HG02943 (cell line): ENCODE data around the gene TES.

Experiments
- ATAC-seq: cut with Tn5 transposase; IDR thresholded peaks from one replicate; pipeline ENCODE4 v1.9.1; 2021; ENCODE audit warnings: mild to moderate bottlenecking, low read depth, moderate library complexity; ENCODE audit not compliant: unreplicated experiment

Gene TES

DNA sequence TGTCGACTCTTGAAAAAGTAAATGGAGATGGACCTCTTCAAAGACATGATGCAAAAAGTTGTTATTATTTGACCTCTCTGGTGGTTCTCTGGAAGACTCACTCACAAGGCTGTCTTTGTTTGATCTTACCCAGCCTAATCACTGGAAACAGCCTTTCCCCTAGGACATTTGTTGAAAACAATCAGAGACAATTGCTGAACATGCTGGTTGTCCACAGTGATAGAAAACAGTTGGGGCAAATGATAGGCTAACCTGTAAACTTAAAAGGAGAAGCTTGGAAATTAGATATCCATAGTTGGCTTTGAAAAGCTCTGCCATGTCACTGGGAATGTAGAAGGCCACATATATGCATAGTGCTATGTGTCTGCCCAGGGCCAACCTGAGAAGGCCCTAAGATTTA lies 22.9 kb upstream of the TES start:
- ATAC-seq: no peak

DNA sequence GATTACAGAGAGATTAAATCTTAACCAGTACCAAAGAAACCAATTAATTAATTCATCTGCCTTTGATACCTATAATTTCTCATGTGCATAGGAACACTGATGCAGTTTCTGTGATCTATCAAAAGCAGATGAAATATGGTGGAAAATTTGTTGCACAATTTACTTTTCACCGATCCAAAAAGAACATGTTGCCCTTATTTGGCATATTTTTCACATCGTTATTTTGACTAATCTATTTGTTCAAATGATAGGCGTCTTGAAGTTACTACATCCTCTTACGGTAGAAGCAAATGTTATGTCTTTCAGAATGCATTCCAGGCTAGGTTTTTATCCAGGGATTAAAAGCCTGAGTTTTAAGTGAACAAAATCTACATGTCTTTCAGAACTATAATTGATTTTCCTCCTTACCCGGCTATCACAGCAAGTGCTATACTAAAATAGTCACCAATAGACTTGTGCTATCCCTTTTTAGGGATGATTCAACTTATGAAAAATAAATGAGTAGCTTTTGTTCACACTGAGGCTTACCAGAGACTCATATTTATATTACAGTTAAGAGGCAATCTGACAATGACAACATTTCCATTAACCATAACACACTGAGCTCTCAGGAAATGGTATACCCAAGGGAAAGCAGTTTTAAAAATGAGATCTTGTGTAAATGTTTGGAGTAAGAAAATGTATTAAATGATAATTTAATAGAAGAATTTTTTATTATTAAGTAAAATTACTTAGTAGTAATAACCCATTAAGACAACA lies 16.8 kb upstream of the TES start:
- no peak for ATAC-seq

DNA sequence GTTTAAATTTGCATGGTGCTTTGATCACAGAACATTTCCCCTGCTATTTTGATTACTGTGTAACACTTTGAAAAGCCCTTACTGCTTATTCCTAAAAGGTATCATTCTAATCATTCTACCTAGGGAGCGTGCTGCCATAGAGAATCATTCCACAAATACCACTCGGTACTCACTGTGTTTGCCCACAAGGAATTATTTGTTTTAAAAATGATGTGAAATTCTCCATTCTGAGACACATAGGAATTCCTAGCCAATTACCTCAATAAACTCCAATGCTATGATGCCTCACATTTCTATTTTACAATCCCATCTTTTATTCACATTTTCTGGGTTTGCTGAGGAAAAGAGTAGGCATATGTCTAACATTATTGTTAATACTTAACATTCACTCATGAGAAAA lies 16.2 kb upstream of the TES start:
- ATAC-seq: no peak

DNA sequence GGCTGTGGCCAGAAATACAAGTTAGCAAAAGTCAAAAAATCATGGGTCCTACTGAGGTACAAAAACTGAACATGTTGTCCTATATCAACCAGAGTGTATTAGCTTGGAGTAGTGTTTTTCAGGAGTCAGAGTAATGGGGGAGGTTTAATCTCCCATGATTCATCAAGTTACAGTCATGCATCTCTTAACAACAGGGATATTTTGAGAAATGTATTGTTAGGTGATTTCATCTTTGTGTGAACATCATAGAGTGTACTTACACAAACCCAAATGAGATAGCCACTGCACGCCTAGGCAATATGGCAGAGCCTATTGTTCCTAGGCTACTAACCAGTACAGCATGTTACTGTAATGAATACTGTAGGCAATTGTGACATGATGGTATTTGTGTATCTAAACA lies 14.9 kb upstream of the TES start:
- no peak for ATAC-seq

DNA sequence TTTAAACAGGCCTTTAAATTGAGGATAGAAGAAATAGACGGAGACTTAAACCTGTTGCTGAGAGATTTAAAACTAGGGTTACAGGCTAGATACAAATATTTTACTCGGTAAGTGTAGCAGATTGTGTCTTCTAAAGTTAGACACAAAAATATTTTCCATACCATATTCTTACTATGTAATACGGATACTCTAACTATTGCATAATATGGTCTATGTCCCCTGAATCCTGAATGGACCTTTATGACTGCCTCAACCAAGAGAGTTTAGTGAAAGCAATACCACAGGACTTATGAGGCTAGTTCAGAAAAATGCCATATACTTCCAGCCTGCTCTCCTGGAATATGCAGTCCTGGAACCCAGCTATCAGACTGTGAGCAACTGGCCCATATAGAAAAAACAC lies 13.4 kb upstream of the TES start:
- ATAC-seq: no peak

DNA sequence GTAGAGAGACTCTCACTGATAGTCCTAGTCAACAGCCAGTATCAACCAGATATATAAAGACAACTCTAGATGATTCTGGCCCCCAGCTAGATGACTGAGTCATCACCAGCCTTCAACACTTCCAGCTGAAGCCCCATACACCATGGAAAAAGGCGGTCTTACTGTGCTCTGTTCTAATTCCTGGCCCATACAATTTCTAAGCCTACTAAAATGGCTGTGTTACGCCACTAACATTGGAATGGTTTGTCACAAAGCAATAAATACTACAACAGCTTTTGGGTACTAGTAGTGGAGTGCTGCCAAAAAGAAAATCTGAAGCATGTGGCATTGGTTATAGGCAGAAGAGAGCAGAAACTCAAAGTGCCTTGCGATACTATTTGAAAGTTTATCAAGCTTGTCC lies 13.0 kb upstream of the TES start:
- no peak for ATAC-seq

DNA sequence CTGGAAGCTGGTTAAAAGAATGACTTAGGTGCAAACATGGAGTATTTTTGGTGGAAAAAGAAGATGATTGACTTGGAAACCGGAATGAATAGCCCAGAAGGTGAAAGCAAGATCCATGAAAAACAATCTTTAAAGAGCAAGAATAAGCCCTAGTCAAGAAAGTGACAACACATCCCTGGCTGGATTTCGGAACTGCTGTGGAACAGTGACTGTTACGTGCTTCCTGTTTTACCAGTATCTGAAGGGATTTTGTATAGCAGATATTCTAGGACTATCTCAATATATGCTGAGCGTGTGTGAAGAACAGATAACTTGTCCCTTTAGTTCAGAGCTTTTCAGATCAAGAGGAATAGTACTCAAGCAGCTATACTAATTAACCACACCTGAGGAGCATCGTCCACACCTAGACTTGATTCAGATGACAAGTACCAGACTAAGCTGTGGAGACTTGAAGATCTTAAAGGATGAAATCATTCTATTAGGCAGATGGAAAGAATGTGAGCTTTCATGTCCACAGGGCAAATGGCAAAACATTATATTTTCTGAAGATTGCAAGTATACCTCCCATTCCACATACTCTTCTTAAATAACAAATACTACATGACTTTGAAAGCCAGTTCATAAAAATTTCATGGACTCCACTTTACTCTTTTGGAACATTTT lies 11.5 kb upstream of the TES start:
- no peak for ATAC-seq

DNA sequence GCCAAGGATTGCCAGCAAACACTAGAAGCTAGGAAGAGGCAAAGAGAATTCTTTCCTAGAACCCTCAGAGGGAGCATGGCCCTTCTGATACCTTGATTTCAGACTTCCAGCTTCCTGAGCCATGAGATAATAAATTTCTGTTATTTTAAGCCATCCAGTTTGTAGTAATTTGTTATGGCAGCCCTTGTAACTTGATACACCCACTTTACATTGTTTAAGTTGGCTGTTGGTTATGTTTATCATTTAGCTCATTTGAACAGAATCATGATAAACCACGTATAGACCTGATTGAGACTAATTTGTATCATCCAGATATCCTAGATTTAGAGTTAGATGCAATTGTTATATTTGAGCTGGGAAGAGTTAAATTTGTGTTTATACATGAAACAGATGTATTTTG lies 9.4 kb upstream of the TES start:
- no peak for ATAC-seq

DNA sequence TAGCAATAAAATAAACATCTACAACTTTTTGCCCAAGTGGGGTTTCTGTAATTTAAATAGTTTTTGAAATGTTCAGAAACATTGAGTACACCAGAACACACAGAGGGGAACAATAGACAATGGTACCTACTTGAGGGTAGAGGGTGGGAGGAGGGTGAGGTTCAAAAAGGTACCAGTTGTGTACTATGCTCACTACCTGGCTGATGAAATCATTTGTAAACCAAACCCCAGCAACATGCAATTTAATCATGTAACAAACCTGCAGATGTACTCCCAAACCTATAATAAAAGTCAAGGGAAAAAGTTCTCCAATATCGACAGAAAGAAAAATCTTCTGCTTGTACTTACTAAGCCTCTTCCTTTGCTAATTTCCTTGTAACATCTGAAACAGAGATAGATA lies 4.2 kb upstream of the TES start:
- ATAC-seq: no peak

DNA sequence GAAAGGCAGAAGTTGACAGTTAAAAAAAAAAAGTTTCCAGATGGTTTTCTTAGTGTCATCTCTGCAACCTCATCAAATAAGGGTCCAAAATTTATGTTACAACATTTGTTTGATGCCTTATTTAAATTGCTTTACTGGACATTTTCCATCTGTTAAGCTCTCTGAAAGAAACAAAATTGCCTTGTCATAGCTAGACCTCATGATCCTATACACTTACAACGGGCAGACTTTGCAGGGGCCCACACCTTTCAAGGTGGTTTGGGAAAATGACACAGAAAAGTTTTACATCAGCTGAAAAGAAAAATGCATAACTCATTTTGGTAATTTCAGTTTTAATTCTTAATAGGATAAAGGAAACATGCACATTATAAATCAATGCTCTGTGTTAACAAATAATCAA lies 1.4 kb upstream of the TES start:
- ATAC-seq: no peak

DNA sequence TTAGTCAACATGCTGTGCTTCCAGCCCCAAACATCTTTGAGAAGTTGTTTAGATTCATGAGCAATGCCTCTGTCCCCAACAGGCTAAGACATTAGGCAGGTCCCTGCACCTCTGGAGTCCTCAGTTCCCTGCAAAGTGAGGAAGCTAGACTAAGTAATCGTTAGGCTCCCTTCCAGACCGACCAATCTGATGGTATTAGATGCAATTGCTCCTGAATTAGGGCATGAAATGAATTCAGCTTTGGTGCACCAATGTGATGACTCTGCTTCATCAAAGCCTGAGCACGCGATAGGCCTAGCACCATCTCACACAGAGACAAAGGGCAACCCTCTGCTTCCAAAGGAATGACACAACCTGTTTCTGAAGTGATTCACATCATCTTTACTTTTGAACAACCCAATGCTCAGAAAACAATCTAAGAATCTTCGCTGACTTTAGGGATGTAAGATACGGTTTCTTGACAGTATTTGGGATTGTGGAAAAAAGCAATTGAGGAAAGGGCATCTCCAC lies 723 bp upstream of the TES start:
- no peak for ATAC-seq

DNA sequence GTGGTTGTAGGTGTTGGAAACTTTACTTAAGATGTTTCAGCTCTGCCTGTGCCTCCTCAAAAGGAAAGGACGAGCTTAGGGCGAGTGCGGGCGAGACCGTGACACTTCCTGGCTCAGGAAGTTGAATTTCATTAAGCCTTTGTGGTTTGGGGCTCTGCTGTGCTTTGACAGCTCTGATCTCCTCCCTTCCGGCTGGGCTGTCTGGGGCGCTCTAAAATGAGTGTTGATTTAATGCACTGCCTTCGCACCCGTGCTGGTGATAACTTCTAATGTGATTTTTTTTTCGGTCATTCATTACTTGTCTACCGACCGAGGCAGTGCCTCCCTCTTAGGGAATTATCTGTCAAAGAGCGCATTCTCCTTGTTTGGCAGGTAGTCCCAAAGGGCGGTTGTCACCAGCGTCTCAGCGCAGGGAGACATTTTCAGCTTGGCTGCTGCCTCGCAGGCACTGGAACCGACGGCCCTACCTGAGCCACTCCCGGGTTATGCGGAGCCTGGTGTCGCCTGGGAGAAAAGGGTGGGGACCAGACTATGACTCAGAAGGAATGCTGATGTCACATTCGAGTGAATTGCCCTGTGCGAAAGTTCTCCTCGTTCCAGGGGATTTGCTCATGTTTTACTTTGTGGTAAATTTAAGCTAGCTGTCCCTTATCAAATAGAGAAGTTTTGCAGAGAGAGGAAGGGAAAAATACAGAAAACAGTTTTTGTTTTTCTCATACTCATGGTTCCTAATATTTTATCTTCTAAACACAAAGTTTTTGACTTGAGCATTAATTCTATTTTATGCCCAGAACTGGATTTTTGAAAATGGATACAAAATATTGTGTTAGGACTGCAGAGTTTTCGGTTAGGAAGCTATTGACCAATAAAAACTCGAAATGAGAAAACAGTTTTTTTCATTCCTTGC lies 920 bp downstream of the TES start:
- peak; percentile 80 for ATAC-seq

DNA sequence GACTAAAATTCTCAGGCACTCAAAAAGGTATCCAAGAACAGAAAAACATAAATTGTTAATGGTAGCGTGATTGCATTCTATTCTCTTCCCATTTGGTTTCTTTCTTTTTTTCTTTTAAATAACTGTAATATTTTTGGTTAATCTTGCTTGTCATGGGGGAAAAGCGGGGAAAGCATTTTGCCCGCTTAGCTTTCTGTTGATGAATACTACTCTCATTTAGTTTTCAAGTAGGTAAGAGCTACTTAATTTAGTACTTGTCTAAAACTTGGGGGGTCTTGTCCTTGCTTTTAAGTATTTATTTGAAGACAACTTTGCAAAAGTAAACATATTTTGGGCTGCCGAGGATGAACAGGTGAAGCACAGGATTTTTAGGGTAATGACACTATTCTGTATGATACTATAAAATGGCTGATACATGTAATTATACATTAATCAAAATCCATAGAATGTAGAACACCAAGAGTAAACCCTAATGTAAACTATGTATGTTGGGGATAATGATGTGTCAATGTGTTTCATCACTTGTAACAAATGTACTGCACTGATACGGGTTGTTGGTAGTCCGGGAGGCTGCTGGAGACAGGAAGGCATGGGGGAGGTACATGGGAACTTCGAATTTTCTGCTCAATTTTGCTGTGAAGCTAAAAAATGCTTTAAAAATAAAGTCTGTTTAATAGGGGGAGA lies 1.7 kb downstream of the TES start:
- ATAC-seq: no peak

DNA sequence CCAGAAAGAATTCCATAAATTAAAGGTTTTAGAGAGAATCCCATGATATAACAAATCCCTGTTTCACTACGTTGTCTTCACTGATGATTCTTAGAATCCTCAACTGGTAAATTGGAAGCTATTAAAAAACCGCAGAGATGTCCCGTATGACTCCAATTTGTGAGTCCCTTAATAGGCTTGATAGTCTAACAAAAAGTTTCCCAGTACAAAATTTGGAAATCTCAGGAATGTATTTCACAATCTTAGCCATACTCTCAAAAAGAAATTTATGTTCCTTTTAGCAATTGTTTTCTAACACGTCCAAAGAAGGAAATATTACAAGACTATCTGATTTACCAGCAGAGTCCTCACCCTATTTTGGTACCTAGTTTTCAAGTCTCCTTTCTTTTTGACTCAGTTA lies 2.5 kb downstream of the TES start:
- ATAC-seq: no peak

DNA sequence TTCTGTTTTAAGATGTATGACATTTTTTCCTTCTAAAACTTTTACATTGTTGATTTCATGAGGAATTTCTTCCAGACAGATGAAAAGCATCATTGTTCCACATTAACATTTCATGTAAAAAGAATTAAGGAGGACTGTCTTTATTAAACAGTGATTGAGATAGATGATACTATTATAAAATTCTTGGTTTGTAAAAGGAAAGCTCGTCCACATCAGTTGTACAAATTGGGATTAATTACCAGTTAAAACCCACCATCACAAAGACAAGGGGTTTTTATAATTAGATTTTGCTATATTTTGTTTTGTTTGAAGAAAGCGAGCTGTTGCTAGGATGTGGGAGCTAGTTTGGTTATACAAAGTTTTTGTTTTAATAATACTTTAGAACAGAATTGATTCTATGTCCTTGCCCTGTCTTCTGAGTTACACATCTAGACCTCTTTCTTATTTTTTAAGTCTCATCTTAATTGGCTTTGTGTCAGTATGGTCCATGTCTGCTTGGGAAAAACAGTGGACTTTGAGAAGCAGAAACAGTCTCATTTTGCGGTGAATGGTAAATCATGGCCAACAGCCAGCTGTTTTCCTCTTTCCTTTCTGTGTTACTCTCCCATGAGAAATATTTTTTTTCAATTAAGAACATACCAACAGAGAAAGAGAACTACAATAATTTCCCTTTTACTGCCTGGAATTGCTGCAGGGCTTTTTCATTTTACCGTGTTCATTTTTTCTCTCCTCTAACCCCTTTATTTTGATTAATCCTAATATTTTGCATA lies 3.2 kb downstream of the TES start:
- no peak for ATAC-seq

DNA sequence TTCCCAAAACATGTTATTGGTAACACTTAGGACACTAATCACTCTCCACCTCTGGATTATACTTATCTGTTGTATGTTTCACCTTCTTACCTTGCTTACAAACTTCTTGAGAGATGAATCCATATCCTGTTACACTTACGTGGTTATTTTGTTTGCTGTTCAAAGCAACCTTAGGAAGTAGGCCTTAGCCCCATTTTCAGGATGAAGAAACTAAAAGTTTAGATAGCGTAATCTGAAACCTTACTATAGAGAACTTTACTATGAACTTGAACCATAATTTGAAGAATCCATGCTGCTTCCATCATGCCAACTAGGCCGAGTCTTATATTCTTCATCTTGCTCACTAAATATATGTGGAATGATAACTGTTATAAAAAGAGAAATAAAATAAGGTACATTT lies 4.6 kb downstream of the TES start:
- ATAC-seq: no peak

DNA sequence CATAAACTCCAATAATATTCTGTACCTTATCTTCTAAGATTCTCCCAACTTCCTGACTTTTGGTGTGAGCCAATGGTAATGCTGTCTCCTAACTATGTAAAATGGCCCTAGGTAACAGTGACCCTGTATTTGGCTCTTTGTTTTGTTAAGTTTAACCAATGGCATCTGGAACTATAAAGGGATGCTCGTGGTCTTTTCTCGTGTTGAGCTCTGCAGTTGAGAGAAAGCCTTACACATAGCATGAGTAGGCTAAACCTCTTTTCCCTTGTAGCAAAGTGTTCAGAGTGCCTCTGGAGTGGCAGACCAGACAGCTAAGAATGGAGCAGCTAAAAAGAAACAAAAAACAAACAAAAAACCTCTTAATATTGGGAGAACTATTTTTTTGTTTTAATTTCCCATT lies 5.2 kb downstream of the TES start:
- no peak for ATAC-seq

DNA sequence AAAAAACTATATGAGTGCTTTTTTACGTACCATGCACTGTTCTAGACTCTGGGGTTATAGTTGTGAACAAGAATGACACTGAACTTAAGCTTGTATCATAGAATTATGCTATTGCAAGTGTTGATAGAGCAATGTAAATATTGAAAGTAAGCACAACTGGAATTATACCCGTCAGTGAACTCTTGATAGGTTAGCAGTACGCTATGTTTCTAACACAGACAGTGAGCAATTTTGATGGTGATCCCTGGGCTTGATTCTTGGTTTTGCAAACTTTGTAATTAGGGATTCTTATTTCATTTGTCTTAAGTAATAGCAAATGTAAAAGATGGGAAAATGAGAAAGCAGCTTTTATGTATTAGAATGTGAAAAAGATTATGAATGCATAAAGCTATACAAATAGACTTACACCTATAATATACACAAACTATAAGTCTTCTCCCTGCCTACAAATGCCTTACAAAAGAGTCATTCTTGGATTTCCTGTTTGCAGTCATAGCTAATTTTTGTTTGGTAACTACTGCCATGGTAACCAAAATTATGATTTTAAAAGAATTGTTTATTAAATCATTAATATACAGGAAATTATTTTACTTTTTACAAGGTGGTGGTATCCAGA lies 6.7 kb downstream of the TES start:
- no peak for ATAC-seq

DNA sequence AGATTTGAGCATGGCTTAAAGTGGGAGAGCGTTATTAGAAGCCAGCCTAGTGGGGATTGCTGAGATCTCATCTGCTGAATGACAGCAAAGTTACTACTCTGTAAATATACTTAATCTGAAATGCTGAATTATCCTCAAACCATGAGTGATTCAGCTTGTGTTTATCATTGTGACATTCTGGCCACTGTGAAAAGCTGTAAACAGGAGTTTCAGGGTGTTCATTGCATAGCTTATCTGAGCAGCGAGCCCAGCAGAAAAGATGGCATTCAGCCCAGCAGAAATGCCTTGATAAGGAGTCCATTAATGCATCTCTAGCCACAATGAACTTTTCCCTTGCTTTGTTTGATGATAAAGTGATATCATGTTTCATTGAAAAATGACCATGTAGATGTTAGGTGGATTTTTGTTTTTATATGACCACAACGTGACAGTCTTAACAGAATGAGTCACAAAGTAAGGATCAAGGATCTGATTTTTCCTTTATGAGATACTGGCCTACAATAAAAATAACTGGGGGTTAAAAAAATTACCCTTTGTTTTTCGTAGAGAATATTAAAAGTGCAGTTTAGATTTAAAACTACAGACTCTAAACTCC lies 7.8 kb downstream of the TES start:
- ATAC-seq: no peak
